Kidney epithelial cell (primary cell): ENCODE results near the gene PHLDA1. TPM values are rescaled to one million over a fixed set of nuclear protein-coding genes. Genes with fewer than 3 reads are reported as not detected.

Source experiments
- DNase-seq: peaks from one replicate; pipeline ENCODE4 v3.0.0-alpha.2; 2010; ENCODE audit warnings: low read depth
- H3K27me3 ChIP-seq: 2 replicates; pipeline ENCODE4 v1.6.0; 2011; ENCODE audit warnings: low read length; ENCODE audit not compliant: control insufficient read depth, insufficient read depth
- H3K36me3 ChIP-seq: 2 replicates; pipeline ENCODE4 v1.5.1; 2011; ENCODE audit warnings: low read length; ENCODE audit not compliant: control insufficient read depth, insufficient read depth
- H3K4me3 ChIP-seq: 2 replicates; pipeline ENCODE4 v1.5.1; 2011; ENCODE audit warnings: low read depth, mild to moderate bottlenecking, control low read depth, low read length
- CTCF ChIP-seq: IDR thresholded peaks from 2 replicates; pipeline ENCODE4 v1.5.1; 2011; ENCODE audit warnings: mild to moderate bottlenecking, moderate library complexity, low read length, control low read depth, inconsistent platforms; ENCODE audit not compliant: insufficient read depth, poor library complexity, severe bottlenecking
- total RNA-seq: library from RNA; depleted of rRNA; stranded (reverse); fragments of >200 nt; gene quantifications from 2 replicates; pipeline ENCODE4 v1.2.3, GENCODE V29; 2015

The PHLDA1 gene
- total RNA-seq, 1 donor from 2014 or later: 113 TPM

DNA sequence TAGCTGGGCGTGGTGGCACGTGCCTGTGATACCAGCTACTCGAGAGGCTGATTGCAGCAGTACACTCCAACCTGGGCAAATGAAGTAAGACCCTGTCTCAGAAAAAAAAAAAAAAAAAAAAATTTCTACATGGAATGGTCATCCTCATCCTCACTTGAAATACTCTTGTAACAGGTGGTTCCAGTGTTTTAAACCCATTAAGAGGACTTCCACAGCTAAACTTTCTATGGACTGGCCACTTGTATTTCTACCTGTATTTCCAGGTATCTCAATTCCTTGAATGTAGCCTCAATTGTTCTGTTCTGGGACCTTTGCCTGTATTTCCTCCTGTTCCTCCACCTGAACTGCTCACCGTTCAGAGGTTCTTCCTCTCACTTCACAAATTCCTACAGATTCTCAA, 11.8 kb upstream of the PHLDA1 start:
- no peak for TF ChIP-seq CTCF
- no peak for DNase-seq
- Histone ChIP-seq H3K27me3 (no peaks in the 10 kb centered on the region), H3K36me3 (no peaks in the 10 kb centered on the region), H3K4me3 (no peak overlapping the region)

DNA sequence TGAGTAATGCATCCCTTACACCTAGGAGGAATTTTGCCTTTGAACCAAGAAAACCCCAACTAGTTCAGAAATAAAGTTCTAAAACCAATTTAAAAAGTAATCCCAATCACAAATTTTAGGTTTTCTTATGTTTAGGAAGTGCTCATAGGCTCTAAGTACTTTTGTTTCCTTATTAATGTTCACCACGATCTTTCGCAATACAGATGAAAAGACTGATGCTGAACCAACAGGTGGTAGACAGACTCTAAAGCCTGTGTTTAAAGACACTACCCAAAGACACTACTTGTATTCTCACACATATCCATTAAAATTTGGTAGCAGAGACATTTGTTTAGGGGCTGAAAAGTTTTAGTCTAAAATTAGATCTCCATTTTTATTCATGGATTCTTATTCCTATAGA, 10.6 kb upstream of the PHLDA1 start:
- no peak for TF ChIP-seq CTCF
- Histone ChIP-seq H3K27me3 (no peaks in the 10 kb centered on the region), H3K36me3 (no peaks in the 10 kb centered on the region), H3K4me3 (no peak overlapping the region)
- DNase-seq: no peak

DNA sequence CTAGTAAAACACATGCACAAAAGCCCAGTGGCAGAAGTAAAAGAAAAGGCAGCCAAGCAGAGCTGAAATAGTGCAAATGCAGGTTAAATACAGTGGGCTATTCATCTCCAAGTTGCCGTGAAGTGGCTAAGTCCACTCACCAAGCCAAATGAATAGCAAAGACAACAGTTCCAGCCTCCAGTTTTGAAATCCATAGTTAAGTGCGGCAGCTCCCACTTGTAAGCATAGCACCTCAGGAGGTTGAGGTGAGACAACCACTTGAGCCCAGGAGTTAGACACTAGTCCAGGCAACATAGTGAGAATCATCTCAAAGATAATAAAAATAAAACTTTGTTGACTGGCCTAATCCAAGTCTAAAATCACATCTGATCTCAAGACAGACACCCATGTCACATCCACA, 9.8 kb upstream of the PHLDA1 start:
- Histone ChIP-seq H3K36me3 (no peaks in the 10 kb centered on the region), H3K4me3 (no peak overlapping the region), H3K27me3 (no peaks in the 10 kb centered on the region)
- no peak for TF ChIP-seq CTCF
- DNase-seq: no peak

DNA sequence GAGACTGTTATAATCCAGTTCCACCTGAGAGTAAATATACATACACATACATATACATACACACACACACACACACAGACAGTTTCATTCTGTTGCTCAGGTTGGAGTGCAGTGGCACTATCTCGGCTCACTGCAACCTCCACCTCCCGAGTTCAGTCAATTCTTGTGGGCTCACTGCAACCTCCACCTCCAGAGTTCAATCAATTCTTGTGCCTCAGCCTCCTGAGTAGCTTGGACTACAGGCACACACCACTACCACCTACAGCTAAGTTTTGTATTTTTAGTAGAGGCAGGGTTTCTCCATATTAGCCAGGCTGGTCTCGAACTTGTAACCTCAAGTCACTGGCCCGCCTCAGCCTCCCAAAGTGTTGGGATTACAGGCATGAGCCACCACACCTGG, 8.9 kb upstream of the PHLDA1 start:
- no peaks in the 10 kb centered on the region for H3K36me3 ChIP-seq
- H3K4me3 ChIP-seq: no peak overlapping the region
- no peak for DNase-seq
- H3K27me3 ChIP-seq: no peaks in the 10 kb centered on the region
- no peak for TF ChIP-seq CTCF

GRCh38 chr12:76038176-76038575, 6.6 kb upstream of the PHLDA1 start:
- H3K27me3 ChIP-seq: no peaks in the 10 kb centered on the region
- no peak for TF ChIP-seq CTCF
- no peaks in the 10 kb centered on the region for H3K36me3 ChIP-seq
- H3K4me3 ChIP-seq: no peak overlapping the region
- no peak for DNase-seq

- Histone ChIP-seq H3K27me3 (no peaks in the 10 kb centered on the region), H3K36me3 (no peaks in the 10 kb centered on the region), H3K4me3 (no peak overlapping the region)
- no peak for DNase-seq
- TF ChIP-seq CTCF: peak; percentile 80
These were observed 5.8 kb upstream of the PHLDA1 start for GRCh38 chr12:76037130-76038103.
